HG03460 (cell line): ENCODE results near the gene GALNT11.

Experiments used
- ATAC-seq: cut with Tn5 transposase; IDR thresholded peaks from one replicate; pipeline ENCODE4 v1.9.1; 2021; ENCODE audit not compliant: unreplicated experiment

The GALNT11 gene

DNA sequence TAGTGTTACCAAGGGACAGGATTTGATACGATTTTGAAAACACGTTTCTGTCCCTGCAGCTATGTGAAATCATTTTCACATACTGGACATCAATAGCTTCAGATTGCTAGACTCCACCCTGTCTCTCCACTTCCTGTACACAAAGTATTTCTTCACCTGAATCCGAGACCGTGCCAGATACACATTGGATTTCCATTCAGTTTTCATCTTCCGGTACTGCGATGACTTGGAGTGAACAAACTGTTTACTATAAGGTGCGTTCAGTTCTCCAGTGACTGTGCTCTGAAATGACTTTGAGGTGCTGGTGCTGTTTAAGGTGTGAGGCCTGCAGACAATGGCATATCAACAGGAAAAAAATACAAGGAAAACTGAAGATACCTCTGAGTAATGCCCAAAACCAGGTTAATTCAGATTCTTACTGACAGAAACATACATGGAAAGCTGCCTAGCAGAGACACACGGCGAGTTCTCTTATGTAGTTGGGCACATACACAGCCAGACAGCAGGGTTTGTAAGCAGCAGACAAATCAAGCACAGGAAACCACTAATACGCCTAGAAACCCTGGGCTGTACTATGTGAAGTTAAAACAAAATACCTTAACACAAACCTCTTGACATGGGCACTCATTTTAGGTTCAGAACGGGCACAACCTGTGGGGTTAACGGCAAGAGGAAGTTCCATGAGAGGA is 119.2 kb downstream of the GALNT11 start:
- ATAC-seq: no peak

DNA sequence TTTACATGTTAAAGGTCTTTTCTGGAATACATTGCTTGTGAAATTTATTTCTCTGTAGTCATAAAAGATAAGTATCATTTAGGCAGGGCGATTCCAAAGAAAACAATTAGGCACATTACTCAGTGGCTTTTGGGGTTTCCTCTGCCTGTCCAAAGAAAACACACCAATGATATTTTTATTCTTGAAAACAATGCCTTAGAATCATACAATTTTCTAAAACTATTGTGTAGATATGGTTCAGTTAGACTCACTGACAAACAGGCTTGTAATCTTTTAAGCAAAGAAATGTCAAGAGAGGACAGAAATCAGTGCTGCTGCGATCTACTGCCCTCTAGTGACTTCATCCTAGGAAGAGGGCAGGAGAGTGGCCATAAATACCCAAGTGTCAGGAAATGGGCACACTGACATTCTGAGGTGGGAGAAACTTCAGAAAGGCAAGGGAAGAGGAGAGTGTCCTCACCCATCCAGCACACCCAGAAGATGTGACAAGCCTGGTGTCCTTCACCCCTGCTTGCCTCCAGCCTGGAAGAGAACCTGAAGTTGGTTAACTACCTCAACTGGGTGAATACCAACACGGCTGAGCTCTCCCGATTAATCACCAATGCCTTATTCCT is 120.5 kb downstream of the GALNT11 start:
- ATAC-seq: no peak

DNA sequence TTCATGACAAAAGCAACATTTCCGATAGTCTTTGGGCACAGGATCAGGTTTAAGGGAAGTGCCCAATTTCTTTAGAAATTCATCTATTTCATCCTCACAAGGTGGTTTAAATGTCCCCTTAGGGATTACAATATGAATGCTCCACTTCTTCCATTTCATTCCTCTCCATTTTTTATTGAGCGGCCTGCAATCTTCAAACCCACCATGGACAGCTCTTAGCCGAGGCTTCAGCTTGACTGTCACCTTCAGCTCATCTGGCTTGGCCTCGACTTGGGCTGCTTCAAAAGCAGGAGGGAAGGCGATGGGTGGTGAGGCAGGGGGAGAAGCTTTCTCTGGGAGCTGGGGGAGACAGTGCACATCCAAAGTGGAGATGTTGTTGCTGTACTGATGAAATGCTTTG is 123.2 kb downstream of the GALNT11 start:
- ATAC-seq: no peak

DNA sequence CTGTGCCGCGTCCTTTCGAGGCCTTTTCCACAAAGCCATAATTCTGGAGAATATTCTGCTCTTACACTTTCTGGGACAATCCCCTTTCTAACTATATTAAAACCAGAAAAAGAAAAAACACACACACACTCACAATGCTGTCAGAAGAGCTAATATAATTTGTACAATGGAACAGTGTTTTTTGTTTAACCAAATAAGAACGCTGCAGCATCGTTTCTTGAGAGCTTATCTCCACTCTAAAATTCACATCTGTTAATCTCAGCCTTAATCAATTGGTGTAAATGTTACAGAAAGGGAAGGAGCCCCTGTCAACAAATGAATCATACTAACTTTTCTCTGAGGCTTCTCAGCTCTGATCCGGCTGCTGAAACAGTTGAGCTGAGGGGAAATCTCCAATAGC is 123.9 kb downstream of the GALNT11 start:
- ATAC-seq: no peak

DNA sequence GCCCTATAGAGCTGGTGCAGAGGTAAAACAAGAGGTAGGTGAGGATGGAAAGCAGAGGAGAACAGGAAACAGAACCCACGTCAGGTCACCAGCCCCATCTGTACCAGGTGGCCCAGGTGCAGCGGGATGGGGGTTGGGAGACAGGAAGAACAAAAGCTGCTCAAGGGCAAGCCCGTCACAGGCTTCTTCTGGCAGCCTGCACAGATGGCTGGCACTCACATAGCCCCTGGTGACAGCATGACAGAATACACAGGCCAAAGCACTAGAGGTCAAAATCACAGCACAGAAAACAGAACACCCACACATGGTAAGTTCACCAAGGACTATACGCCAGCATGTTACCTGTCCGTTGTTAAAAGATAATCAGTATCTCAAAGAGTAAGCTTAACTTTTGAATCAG is 126.8 kb downstream of the GALNT11 start:
- ATAC-seq: no peak

DNA sequence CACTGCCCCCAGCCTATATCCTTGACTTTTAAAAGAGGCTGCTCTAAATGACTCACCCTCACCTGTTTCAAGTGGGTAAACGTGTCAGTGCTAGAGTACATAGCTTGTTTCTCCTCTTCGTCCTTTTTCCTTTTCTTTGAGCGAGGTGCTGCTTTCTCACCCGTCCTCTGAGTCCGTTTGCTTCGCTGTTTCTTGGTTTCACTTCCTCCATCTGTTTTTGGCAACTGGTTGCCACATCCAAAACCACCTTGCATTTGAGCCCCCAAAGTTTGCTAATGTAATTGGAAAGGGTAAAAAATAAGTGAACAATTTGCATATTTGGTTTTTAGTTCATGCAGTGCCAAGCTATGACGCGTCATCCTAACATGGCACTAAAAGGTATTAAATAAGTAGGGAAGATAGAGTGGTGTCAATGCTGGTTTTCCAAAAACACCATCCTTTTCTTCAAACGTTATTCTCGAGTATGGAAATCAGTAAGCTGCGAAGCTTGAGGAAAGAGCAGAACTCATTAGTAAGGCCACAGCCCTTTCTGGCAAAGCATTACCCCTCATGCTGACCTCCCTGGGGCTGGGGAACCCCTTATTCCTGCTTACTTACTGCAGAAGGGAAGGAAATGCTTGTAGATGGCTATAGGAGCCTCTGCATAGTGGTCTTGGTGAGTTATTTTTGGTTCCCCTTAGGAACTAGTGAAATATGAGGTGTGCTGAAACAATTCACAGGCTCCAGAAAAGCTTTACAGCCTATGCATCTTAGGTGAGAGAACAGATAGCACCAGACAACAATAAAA is 133.5 kb downstream of the GALNT11 start:
- peak; percentile 93 for ATAC-seq

DNA sequence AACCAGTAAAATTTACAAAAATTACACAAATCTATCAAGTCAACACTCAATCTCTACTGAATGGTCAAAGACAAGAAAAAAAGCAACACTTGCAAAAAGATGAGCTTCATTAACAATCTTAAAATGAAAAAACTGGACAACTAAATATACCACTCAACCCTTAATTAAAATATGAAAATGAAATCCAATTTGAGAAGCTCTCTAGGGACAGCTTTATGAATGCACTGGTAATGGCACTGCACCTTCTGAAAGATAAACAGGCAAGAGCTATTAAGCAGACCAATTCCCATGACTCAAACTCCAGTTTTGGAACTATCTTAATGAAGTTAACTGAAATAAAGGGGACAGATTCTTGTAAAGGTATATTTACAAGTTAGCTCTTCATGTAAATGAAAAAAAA is 135.7 kb downstream of the GALNT11 start:
- no peak for ATAC-seq

DNA sequence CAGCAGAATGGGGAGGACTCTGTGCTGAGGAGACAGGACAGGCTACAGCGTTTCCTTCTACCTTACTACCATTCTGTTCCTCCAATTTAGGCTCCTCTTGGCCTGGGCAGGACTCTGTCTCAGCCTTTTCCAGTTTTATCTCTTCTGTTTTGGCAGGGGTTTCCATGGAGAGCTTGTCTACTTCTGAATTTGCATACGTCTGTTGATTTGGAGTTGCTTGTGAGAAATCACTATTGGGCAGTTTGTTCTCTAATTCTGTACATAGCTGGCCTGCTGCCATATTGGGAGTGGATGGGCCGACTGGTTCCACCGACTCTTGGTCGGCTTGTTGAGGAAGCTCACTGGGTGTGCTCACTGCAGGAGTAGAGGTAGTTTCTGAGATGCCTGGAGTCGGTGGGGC is 136.8 kb downstream of the GALNT11 start:
- no peak for ATAC-seq
